HepG2 (cell line): ENCODE data around the gene MAP3K9. TPM values are rescaled to one million over a fixed set of nuclear protein-coding genes. Genes with fewer than 3 reads are reported as not detected.
A peak's percentile ranks its signal among the peaks of the same experiment; 100 is the strongest.

Experiments used
- ATAC-seq: fragments of 200-7000 bp; cut with Tn5 transposase; 3 replicates; pipeline ENCODE4 v1.9.1; 2020; ENCODE audit warnings: mild to moderate bottlenecking, moderate library complexity
- BruUV-seq: library from RNA; stranded (reverse); fragments of 400-500 nt; replicated peaks from 2 replicates; lab custom pipeline; 2021; lab: Mats Ljungman, UMichigan
- CTCF ChIA-PET: fragments of 300-600 bp; formaldehyde crosslinking; extraction: SDS; loops from one replicate; lab custom pipeline; 2021; ENCODE audit warnings: low total read pairs, inconsistent platforms, low intra/inter-chr PET ratio; lab: Yijun Ruan, JAX
- POLR2A ChIA-PET: fragments of 350-600 bp; sonication (Branson Sonifier 250); formaldehyde crosslinking; loops from one replicate; lab custom pipeline; 2020; ENCODE audit warnings: antibody characterized with exemption, inconsistent platforms; lab: Yijun Ruan, JAX
- DNase-seq: peaks from one replicate; pipeline ENCODE4 v3.0.0-alpha.2; 2015; ENCODE audit warnings: low spot score
- FAIRE-seq: peaks from 3 replicates; lab custom pipeline; 2011; peaks lifted over from hg19 to GRCh38; lab: Jason Lieb, UNC
- H2AFZ ChIP-seq: one replicate; pipeline ENCODE4 v1.6.1; 2011; ENCODE audit warnings: low read length, inconsistent platforms
- H3K27ac ChIP-seq: fragments of 300-600 bp; 3 replicates; pipeline ENCODE4 v1.8.0; 2011; ENCODE audit warnings: mixed run types, mild to moderate bottlenecking, mixed read lengths, low read length, inconsistent platforms; ENCODE audit not compliant: insufficient read depth; ENCODE audit errors: extremely low read length
- H3K27me3 ChIP-seq, 2 experiments: fragments of 200-600 bp in 1 of 2; 2 replicates in 1 of 2; 3 replicates in 1 of 2; pipeline versions ENCODE4 v1.6.0 to v1.8.0; 2011; ENCODE audit warnings: low read length in 2 of 2, mild to moderate bottlenecking in 2 of 2, moderate library complexity in 2 of 2, inconsistent platforms in 1 of 2; ENCODE audit not compliant: insufficient read depth in 2 of 2, control insufficient read depth in 1 of 2
- H3K36me3 ChIP-seq, 2 experiments: fragments of 200-600 bp in 1 of 2; replicated peaks in 1 of 2; 2 replicates in 1 of 2; 3 replicates in 1 of 2; pipeline versions ENCODE4 v1.5.1 to v1.8.0; 2011; ENCODE audit warnings: low read length in 2 of 2, inconsistent platforms in 1 of 2; ENCODE audit not compliant: insufficient read depth in 2 of 2, control insufficient read depth in 1 of 2
- H3K4me1 ChIP-seq: 2 replicates; pipeline ENCODE4 v1.5.1; 2012; ENCODE audit warnings: low read length, inconsistent platforms; ENCODE audit not compliant: insufficient read depth
- H3K4me2 ChIP-seq: 2 replicates; pipeline ENCODE4 v1.6.0; 2011; ENCODE audit warnings: low read depth, low read length, inconsistent platforms
- H3K4me3 ChIP-seq, 3 experiments: fragments of 200-600 bp in 1 of 3; sonication (generic), shearing (Covaris generic) in 1 of 3; replicated peaks in 1 of 3; 2 replicates each; pipeline ENCODE4 v1.5.1; 2011 to 2016; ENCODE audit warnings: low read length in 3 of 3, inconsistent platforms in 2 of 3, low read depth in 2 of 3, mild to moderate bottlenecking in 2 of 3, control low read depth in 1 of 3, mixed read lengths in 1 of 3; ENCODE audit not compliant: insufficient read depth in 1 of 3
- H3K79me2 ChIP-seq: one replicate; pipeline ENCODE4 v1.6.1; 2011; ENCODE audit warnings: low read length, inconsistent platforms; ENCODE audit not compliant: insufficient read depth
- H3K9ac ChIP-seq: 2 replicates; pipeline ENCODE4 v1.6.0; 2011; ENCODE audit warnings: mild to moderate bottlenecking, low read depth, low read length, inconsistent platforms; ENCODE audit not compliant: insufficient read depth
- H3K9me3 ChIP-seq: 2 replicates; pipeline ENCODE4 v1.5.1; 2012; ENCODE audit warnings: mild to moderate bottlenecking, low read length
- H4K20me1 ChIP-seq: 2 replicates; pipeline ENCODE4 v1.6.0; 2011; ENCODE audit warnings: inconsistent platforms, mild to moderate bottlenecking, low read length, moderate library complexity; ENCODE audit not compliant: insufficient read depth
- ATAD3A ChIP-seq: sonication (generic); formaldehyde crosslinking; IDR thresholded peaks from 2 replicates; pipeline ENCODE4 v1.4.0; 2020; ENCODE audit warnings: missing genetic modification reagents
- KMT2B ChIP-seq: IDR thresholded peaks from 2 replicates; pipeline ENCODE4 v1.6.1; 2016; ENCODE audit warnings: missing genetic modification reagents, missing compliant biosample characterization
- MAFF ChIP-seq: IDR thresholded peaks from 2 replicates; pipeline ENCODE4 v1.6.1; 2011; ENCODE audit warnings: low read depth, low read length, improper control_type of control experiment
- MIER3 ChIP-seq: IDR thresholded peaks from 2 replicates; pipeline ENCODE4 v1.6.1; 2016; ENCODE audit warnings: missing compliant biosample characterization, borderline replicate concordance
- NFIC ChIP-seq: IDR thresholded peaks from 2 replicates; pipeline ENCODE4 v1.6.1; 2012; ENCODE audit warnings: mild to moderate bottlenecking, low read length, inconsistent platforms
- NKX3-1 ChIP-seq: sonication (generic); formaldehyde crosslinking; IDR thresholded peaks from 2 replicates; pipeline ENCODE4 v1.5.0; 2020; ENCODE audit warnings: missing genetic modification reagents
- PHF8 ChIP-seq: sonication (generic); formaldehyde crosslinking; IDR thresholded peaks from 2 replicates; pipeline ENCODE4 v1.5.0; 2020; ENCODE audit warnings: missing genetic modification reagents
- STAT5B ChIP-seq: sonication (generic); formaldehyde crosslinking; IDR thresholded peaks from 2 replicates; pipeline ENCODE4 v1.4.0; 2020; ENCODE audit warnings: missing genetic modification reagents
- ZNF17 ChIP-seq: sonication (generic); formaldehyde crosslinking; IDR thresholded peaks from 2 replicates; pipeline ENCODE4 v1.5.0; 2020; ENCODE audit warnings: mild to moderate bottlenecking, missing genetic modification reagents
- WGBS: methylation state at CpG from one replicate; pipeline ENCODE4 v1.1.6; 2017; ENCODE audit warnings: low lambda C conversion rate; 5-methylcytosine and 5-hydroxymethylcytosine counted together
- in situ Hi-C: cut with HindIII; loops from 2 replicates; pipeline ENCODE4 v1.10.0; 2017; ENCODE audit warnings: low pct_unique_long_range_greater_than_20kb; ENCODE audit not compliant: extremely low pct_ligation_motif_present
- intact Hi-C: fragments of 100-400 bp; cut with micrococcal nuclease; formaldehyde crosslinking; loops from one replicate; pipeline ENCODE4 v1.10.0; 2022; ENCODE audit not compliant: unreplicated experiment
- polyA plus RNA-seq, 8 experiments: library from polyadenylated mRNA; depleted of rRNA in 3 of 8; stranded (reverse) in 7 of 8; unstranded in 1 of 8; fragments of >200 nt; fragmentation: Illumina TruSeq in 4 of 8; extraction: Trizol in 4 of 8; gene quantifications; 2 replicates each; pipeline versions ENCODE4 v1.2.1 to v1.2.3, GENCODE V29; 2011 to 2016; ENCODE audit warnings: low read depth in 4 of 8, missing spikeins in 1 of 8, mixed read lengths in 1 of 8; ENCODE audit not compliant: insufficient read depth in 1 of 8
- total RNA-seq, 5 experiments: library from RNA; depleted of rRNA; stranded (reverse); fragments of >200 nt; fragmentation: Illumina TruSeq; extraction: Trizol; gene quantifications; 2 replicates each; pipeline ENCODE4 v1.2.3, GENCODE V29; 2016; ENCODE audit warnings: low read depth in 1 of 5
- TF ChIP-seq, protein P1 (sequence below): IDR thresholded peaks from 2 replicates; pipeline ENCODE4 v1.6.1; 2016
- TF ChIP-seq, protein P2 (sequence below): sonication (generic); formaldehyde crosslinking; IDR thresholded peaks from 2 replicates; pipeline ENCODE4 v1.8.1; 2023; ENCODE audit warnings: mild to moderate bottlenecking, inconsistent platforms, moderate library complexity, missing genetic modification reagents, borderline replicate concordance

The MAP3K9 gene
- total and polyA plus RNA-seq, 2 of the 13 experiments (the other 11 are each of a cell fraction or from before 2014, with no cell fraction given), result 4.3 to 4.5 TPM

DNA sequence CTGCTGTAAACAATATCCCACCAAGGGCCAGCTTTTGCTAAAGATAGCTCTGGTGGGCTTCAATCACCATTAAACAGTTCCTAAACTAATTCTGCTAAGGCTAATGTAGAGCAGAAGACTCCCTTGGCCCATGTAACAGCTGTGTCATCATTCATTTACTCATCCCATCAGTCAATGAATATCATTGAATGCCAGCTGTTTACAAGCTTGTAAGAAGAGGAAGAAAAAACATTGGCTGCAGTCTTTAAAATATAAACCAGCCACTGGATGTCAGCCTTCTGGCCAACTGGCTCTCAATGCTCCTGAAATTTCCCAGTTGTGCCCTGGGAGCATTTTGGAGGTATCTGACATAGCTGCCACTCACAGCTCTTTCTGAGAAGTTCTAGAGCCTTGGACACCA, 18.0 kb upstream of the MAP3K9 start (continued):
- TF ChIP-seq ATAD3A (no peak), NKX3-1 (CRISPR knock-in tag) (no peak), MAFF (no peak), STAT5B (CRISPR knock-in tag) (no peak), NFIC (no peak)
- TF ChIP-seq, protein P1, sequence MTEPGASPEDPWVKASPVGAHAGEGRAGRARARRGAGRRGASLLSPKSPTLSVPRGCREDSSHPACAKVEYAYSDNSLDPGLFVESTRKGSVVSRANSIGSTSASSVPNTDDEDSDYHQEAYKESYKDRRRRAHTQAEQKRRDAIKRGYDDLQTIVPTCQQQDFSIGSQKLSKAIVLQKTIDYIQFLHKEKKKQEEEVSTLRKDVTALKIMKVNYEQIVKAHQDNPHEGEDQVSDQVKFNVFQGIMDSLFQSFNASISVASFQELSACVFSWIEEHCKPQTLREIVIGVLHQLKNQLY (CRISPR knock-in tag), result no peak

DNA sequence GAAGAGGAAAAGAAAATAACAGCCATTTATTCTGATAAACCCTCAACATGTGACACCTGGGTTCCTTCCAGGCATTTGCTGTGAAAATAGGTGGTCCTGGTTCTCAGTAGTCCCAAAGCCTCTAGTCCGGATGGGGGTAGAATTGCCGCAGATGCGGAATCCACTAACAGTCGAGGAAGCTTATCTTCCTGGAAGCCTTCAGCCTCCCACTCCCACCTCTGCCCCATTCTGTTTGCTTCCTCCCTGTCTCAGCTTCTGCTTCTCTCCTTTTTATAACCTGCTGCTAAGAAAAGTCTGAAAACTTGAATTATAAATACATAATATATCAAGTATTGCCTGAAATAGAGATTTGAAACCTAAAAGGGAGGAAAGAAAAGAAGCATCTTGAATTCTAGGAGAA, 14.0 kb upstream of the MAP3K9 start:
- TF ChIP-seq PHF8 (CRISPR knock-in tag), result no peak
- no peak for TF ChIP-seq KMT2B (CRISPR knock-in tag)
- TF ChIP-seq, protein P2, sequence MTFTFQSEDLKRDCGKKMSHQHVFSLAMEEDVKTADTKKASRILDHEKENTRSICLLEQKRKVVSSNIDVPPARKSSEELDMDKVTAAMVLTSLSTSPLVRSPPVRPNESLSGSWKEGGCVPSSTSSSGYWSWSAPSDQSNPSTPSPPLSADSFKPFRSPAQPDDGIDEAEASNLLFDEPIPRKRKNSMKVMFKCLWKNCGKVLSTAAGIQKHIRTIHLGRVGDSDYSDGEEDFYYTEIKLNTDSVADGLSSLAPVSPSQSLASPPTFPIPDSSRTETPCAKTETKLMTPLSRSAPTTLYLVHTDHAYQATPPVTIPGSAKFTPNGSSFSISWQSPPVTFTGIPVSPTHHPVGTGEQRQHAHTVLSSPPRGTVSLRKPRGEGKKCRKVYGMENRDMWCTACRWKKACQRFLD (CRISPR knock-in tag), result no peak
- no peak for TF ChIP-seq MIER3 (CRISPR knock-in tag)
- TF ChIP-seq ZNF17 (CRISPR knock-in tag), result no peak
- no peak overlapping the region for H2AFZ ChIP-seq
- POLR2A ChIA-PET, result interaction anchor here (1.9 kb wide), 1 partner anchor 15 kb away, joined by 4 read pairs; no protein-coding TSS in a partner anchor

More for the DNA sequence above, 14.0 kb upstream of the MAP3K9 start:
- in situ Hi-C loops, result loop anchor here (5.0 to 10.0 kb wide), 2 partner anchors 132 to 201 kb away; no protein-coding TSS in a partner anchor
- DNase-seq, result no peak
- H3K27ac ChIP-seq, result no peak overlapping the region
- H3K4me3 ChIP-seq, result no peak overlapping the region
- no peaks in the 10 kb centered on the region for H3K36me3 ChIP-seq
- WGBS, result 79% methylated on average over 4 of the region's 4 CpGs
- CTCF ChIA-PET, result no interaction called here
- peak overlapping the region; percentile 76 for H3K4me2 ChIP-seq
- no peaks in the 10 kb centered on the region for H4K20me1 ChIP-seq
- peaks cover 0 to 38% of the 10 kb centered on the region in 2 experiments; a peak in 3 of 5 replicates for H3K27me3 ChIP-seq
- peaks cover 25% of the 10 kb centered on the region for H3K4me1 ChIP-seq
- no peaks in the 10 kb centered on the region for H3K9me3 ChIP-seq
- intact Hi-C loops, result no loop called here
- no peak overlapping the region for H3K9ac ChIP-seq
- BruUV-seq, result no TSS peak
- ATAC-seq, result no peak
- FAIRE-seq, result no peak
- no peaks in the 10 kb centered on the region for H3K79me2 ChIP-seq
